GM23248 (cell line): ENCODE data around the gene NOBOX. TPM values are rescaled to one million over a fixed set of nuclear protein-coding genes. Genes with fewer than 3 reads are reported as not detected.

Source experiments
- DNase-seq: peaks from one replicate; pipeline ENCODE4 v3.0.0-alpha.2; 2015
- H2AFZ ChIP-seq: fragments of 200-600 bp; sonication (generic); 2 replicates; pipeline ENCODE4 v1.6.1; 2016; ENCODE audit warnings: antibody characterized with exemption
- H3F3A ChIP-seq: fragments of 200-600 bp; sonication (generic); 2 replicates; pipeline ENCODE4 v1.6.1; 2016; ENCODE audit warnings: mild to moderate bottlenecking, antibody characterized with exemption, mixed run types; ENCODE audit not compliant: insufficient read depth
- H3K27ac ChIP-seq: fragments of 200-600 bp; sonication (generic); 2 replicates; pipeline ENCODE4 v1.5.1; 2016; ENCODE audit warnings: mild to moderate bottlenecking
- H3K27me3 ChIP-seq: fragments of 200-600 bp; sonication (generic); replicated peaks from 2 replicates; pipeline ENCODE4 v1.6.1; 2016; ENCODE audit warnings: mild to moderate bottlenecking; ENCODE audit not compliant: insufficient read depth
- H3K36me3 ChIP-seq: fragments of 200-600 bp; sonication (generic); 2 replicates; pipeline ENCODE4 v1.6.1; 2016; ENCODE audit warnings: low read depth, mild to moderate bottlenecking
- H3K4me1 ChIP-seq: fragments of 200-600 bp; sonication (generic); 2 replicates; pipeline ENCODE4 v1.6.1; 2016; ENCODE audit warnings: mild to moderate bottlenecking; ENCODE audit not compliant: insufficient read depth
- H3K4me2 ChIP-seq: fragments of 200-600 bp; sonication (generic); one replicate; pipeline ENCODE4 v1.6.1; 2016; ENCODE audit warnings: mild to moderate bottlenecking; ENCODE audit not compliant: unreplicated experiment
- H3K4me3 ChIP-seq: fragments of 200-600 bp; sonication (generic); 2 replicates; pipeline ENCODE4 v1.5.1; 2016; ENCODE audit warnings: mild to moderate bottlenecking
- H3K79me2 ChIP-seq: fragments of 200-600 bp; sonication (generic); 2 replicates; pipeline ENCODE4 v1.6.1; 2016; ENCODE audit warnings: mild to moderate bottlenecking; ENCODE audit not compliant: insufficient read depth
- H3K9ac ChIP-seq: fragments of 200-600 bp; sonication (generic); 2 replicates; pipeline ENCODE4 v1.6.1; 2016; ENCODE audit warnings: mild to moderate bottlenecking
- H3K9me2 ChIP-seq: fragments of 200-600 bp; sonication (generic); 2 replicates; pipeline ENCODE4 v1.6.1; 2016; ENCODE audit warnings: mixed run types, mild to moderate bottlenecking, moderate library complexity; ENCODE audit not compliant: insufficient read depth
- H3K9me3 ChIP-seq: fragments of 200-600 bp; sonication (generic); one replicate; pipeline ENCODE4 v1.6.1; 2017; ENCODE audit warnings: low read depth
- H4K20me1 ChIP-seq: fragments of 200-600 bp; sonication (generic); 2 replicates; pipeline ENCODE4 v1.6.0; 2016; ENCODE audit not compliant: insufficient read depth
- EZH2 ChIP-seq: fragments of 200-600 bp; sonication (generic); IDR thresholded peaks from 2 replicates; pipeline ENCODE4 v1.6.1; 2018; ENCODE audit warnings: antibody characterized with exemption, mild to moderate bottlenecking; ENCODE audit not compliant: insufficient read depth, poor library complexity, severe bottlenecking
- EZH2phosphoT487 ChIP-seq: fragments of 200-600 bp; sonication (generic); IDR thresholded peaks from 2 replicates; pipeline ENCODE4 v1.6.1; 2018; ENCODE audit warnings: antibody characterized with exemption, moderate library complexity, mild to moderate bottlenecking, low read depth; ENCODE audit not compliant: insufficient read depth
- WGBS, 2 experiments: methylation state at CpG; one replicate each; pipeline ENCODE4 v1.1.6; 2015 to 2017; ENCODE audit warnings: low lambda C conversion rate in 2 of 2, low coverage in 1 of 2; ENCODE audit errors: missing lambda C conversion rate in 2 of 2; 5-methylcytosine and 5-hydroxymethylcytosine counted together
- in situ Hi-C: fragments of 300-500 bp; cut with MboI; formaldehyde crosslinking; loops from 2 replicates; pipeline ENCODE4 v1.15.0; 2020
- polyA plus RNA-seq: library from polyadenylated mRNA; unstranded; fragments of >200 nt; fragmentation: Nextera tagmentation; extraction: Ambion mirVana; gene quantifications from 2 replicates; pipeline ENCODE4 v1.2.1, GENCODE V29; 2016
- total RNA-seq: library from RNA; depleted of rRNA; stranded (reverse); fragments of >200 nt; shearing (Covaris generic); gene quantifications from 2 replicates; pipeline ENCODE4 v1.2.3, GENCODE V29; 2014

NOBOX gene
- total and polyA plus RNA-seq, 2 experiments from 2014 or later, result not detected

- TF ChIP-seq EZH2 (no peak), EZH2phosphoT487 (no peak)
- no peaks in the 10 kb centered on the region for H3K79me2 ChIP-seq
- no peaks in the 10 kb centered on the region for H4K20me1 ChIP-seq
- H3K4me2 ChIP-seq, result no peak overlapping the region
- H3K27ac ChIP-seq, result no peak overlapping the region
- in situ Hi-C loops, result no loop called here
- no peaks in the 10 kb centered on the region for H3K9me3 ChIP-seq
- H2AFZ ChIP-seq, result no peak overlapping the region
- no peak overlapping the region for H3K4me3 ChIP-seq
- H3K36me3 ChIP-seq, result no peaks in the 10 kb centered on the region
- no peaks in the 10 kb centered on the region for H3K9me2 ChIP-seq
- no peaks in the 10 kb centered on the region for H3K4me1 ChIP-seq
- 34 to 37% methylated on average over 12 of the region's 12 CpGs for WGBS, 2 experiments
- no peak for DNase-seq
- no peaks in the 10 kb centered on the region for H3F3A ChIP-seq
- 0 out of 2 replicates have a peak, but pooled peaks cover 3% of the 10 kb centered on the region for H3K27me3 ChIP-seq
- no peak overlapping the region for H3K9ac ChIP-seq
These were observed 3.9 kb upstream of the NOBOX start for GRCh38 chr7:144407266-144407931.

GRCh38 chr7:144404946-144405345 is 1.5 kb upstream of the NOBOX start:
- Histone ChIP-seq H3K36me3 (no peaks in the 10 kb centered on the region), H3K9ac (no peak overlapping the region), H3K9me3 (no peaks in the 10 kb centered on the region), H3K27ac (no peak overlapping the region), H3K27me3 (0 out of 2 replicates have a peak, but pooled peaks cover 3% of the 10 kb centered on the region), H3K4me2 (no peak overlapping the region), H2AFZ (no peak overlapping the region), H4K20me1 (no peaks in the 10 kb centered on the region), H3K79me2 (no peaks in the 10 kb centered on the region), H3K4me1 (no peaks in the 10 kb centered on the region), H3K4me3 (no peak overlapping the region), H3K9me2 (no peaks in the 10 kb centered on the region), H3F3A (no peaks in the 10 kb centered on the region)
- 40 to 48% methylated on average over 4 of the region's 4 CpGs for WGBS, 2 experiments
- no peak for DNase-seq
- no peak for TF ChIP-seq EZH2phosphoT487
- no peak for TF ChIP-seq EZH2
- in situ Hi-C loops, result no loop called here

- H3K9me3 ChIP-seq, result no peaks in the 10 kb centered on the region
- no peak for DNase-seq
- H3K27ac ChIP-seq, result no peak overlapping the region
- no peak overlapping the region for H3K9ac ChIP-seq
- H3K4me2 ChIP-seq, result no peak overlapping the region
- no peaks in the 10 kb centered on the region for H3K27me3 ChIP-seq
- 79 to 91% methylated on average over 4 to 11 of the region's 11 CpGs for WGBS, 2 experiments
- H3F3A ChIP-seq, result no peaks in the 10 kb centered on the region
- H3K36me3 ChIP-seq, result no peaks in the 10 kb centered on the region
- H3K4me3 ChIP-seq, result no peak overlapping the region
- H3K9me2 ChIP-seq, result no peaks in the 10 kb centered on the region
- TF ChIP-seq EZH2phosphoT487 (no peak), EZH2 (no peak)
- no peaks in the 10 kb centered on the region for H3K4me1 ChIP-seq
- H3K79me2 ChIP-seq, result no peaks in the 10 kb centered on the region
- in situ Hi-C loops, result no loop called here
- H2AFZ ChIP-seq, result no peak overlapping the region
- no peaks in the 10 kb centered on the region for H4K20me1 ChIP-seq
These were observed 391 bp downstream of the NOBOX start for GRCh38 chr7:144403102-144403501.

GRCh38 chr7:144401490-144401889 is 2.0 kb downstream of the NOBOX start:
- no peak overlapping the region for H3K4me3 ChIP-seq
- no peaks in the 10 kb centered on the region for H3K9me2 ChIP-seq
- H3K36me3 ChIP-seq, result no peaks in the 10 kb centered on the region
- H3K27ac ChIP-seq, result no peak overlapping the region
- WGBS, 2 experiments, result 47 to 63% methylated on average over 5 of the region's 5 CpGs
- no peaks in the 10 kb centered on the region for H3K79me2 ChIP-seq
- no peaks in the 10 kb centered on the region for H3K27me3 ChIP-seq
- no peaks in the 10 kb centered on the region for H3K4me1 ChIP-seq
- DNase-seq, result no peak
- H3F3A ChIP-seq, result no peaks in the 10 kb centered on the region
- no peak overlapping the region for H3K4me2 ChIP-seq
- no peak overlapping the region for H2AFZ ChIP-seq
- no peak overlapping the region for H3K9ac ChIP-seq
- no peak for TF ChIP-seq EZH2phosphoT487
- TF ChIP-seq EZH2, result no peak
- no peaks in the 10 kb centered on the region for H4K20me1 ChIP-seq
- in situ Hi-C loops, result no loop called here
- no peaks in the 10 kb centered on the region for H3K9me3 ChIP-seq
